ENCODE measurements around the gene SDR9C7. TPM values are rescaled to one million over a fixed set of nuclear protein-coding genes. Genes with fewer than 3 reads are reported as not detected.
"Not testable (repeated sequence)": the region's sequence is repeated elsewhere in the genome, so short reads cannot be mapped to it uniquely, and the experiment has no call there.

Gene SDR9C7
- total RNA-seq, 1 donor from 2014 or later: not detected

DNA sequence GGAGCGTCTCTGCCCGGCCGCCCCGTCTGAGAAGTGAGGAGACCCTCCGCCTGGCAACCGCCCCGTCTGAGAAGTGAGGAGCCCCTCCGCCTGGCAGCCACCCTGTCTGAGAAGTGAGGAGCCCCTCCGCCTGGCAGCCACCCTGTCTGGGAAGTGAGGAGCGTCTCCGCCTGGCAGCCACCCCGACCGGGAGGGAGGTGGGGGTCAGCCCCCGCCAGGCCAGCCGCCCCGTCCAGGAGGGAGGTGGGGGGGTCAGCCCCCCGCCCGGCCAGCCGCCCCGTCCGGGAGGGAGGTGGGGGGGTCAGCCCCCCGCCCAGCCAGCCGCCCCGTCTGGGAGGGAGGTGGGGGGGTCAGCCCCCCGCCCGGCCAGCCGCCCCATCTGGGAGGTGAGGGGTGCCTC is 29.3 kb upstream of the SDR9C7 start:
- H3K27ac Mint-ChIP-seq: not testable (repeated sequence)

DNA sequence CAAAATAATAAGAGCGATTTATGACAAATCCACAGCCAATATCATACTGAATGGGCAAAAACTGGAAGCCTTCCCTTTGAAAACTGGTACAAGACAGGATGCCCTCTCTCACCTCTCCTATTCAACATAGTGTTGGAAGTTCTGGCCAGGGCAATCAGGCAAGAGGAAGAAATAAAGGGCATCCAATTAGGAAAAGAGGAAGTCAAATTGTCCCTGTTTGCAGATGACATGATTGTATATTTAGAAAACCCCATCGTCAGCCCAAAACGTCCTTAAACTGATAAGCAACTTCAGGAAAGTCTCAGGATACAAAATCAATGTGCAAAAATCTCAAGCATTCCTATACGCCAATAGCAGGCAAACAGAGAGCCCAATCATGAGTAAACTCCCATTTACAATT is 28.0 kb upstream of the SDR9C7 start:
- H3K27ac Mint-ChIP-seq; H3K9me3 Mint-ChIP-seq; DNase-seq (ENCODE audit: low spot score); H3K27me3 Mint-ChIP-seq (ENCODE audit: low read depth); H3K36me3 Mint-ChIP-seq (ENCODE audit: low read depth); intact Hi-C loops (cut with micrococcal nuclease); H3K4me3 Mint-ChIP-seq (ENCODE audit: low read depth); H3K4me1 Mint-ChIP-seq (ENCODE audit: low read depth): not testable (repeated sequence)

More for the DNA sequence above, 29.3 kb upstream of the SDR9C7 start:
- H3K36me3 Mint-ChIP-seq (ENCODE audit: low read depth); intact Hi-C loops (cut with micrococcal nuclease); H3K4me3 Mint-ChIP-seq (ENCODE audit: low read depth); H3K9me3 Mint-ChIP-seq; H3K27me3 Mint-ChIP-seq (ENCODE audit: low read depth); DNase-seq (ENCODE audit: low spot score); H3K4me1 Mint-ChIP-seq (ENCODE audit: low read depth): not testable (repeated sequence)

DNA sequence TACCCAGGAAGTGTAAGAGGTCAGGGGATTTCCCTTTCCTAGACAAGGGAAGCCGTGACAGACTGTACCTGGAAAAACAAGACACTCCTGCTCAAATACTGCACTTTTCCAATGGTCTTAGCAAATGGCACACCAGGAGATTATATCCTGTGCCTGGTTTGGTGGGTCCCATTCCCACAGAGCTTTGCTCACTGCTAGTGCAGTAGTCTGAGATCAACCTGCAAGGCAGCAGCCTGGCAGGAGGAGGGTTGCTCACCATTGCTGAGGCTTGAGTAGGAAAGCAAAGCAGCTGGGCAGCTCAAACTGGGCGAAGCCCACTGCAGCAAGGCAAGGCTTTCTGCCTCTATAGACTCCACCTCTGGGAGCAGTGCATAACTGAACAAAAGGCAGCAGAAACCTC is 24.2 kb upstream of the SDR9C7 start:
- Mint-ChIP-seq H3K9me3 (no peaks in the 10 kb centered on the region), H3K36me3 (ENCODE audit: low read depth) (no peaks in the 10 kb centered on the region), H3K27me3 (ENCODE audit: low read depth) (peaks cover 10% of the 10 kb centered on the region), H3K27ac (no peak overlapping the region), H3K4me3 (ENCODE audit: low read depth) (no peak overlapping the region), H3K4me1 (ENCODE audit: low read depth) (no peaks in the 10 kb centered on the region)
- DNase-seq (ENCODE audit: low spot score): no peak
- intact Hi-C loops (cut with micrococcal nuclease): no loop called here

DNA sequence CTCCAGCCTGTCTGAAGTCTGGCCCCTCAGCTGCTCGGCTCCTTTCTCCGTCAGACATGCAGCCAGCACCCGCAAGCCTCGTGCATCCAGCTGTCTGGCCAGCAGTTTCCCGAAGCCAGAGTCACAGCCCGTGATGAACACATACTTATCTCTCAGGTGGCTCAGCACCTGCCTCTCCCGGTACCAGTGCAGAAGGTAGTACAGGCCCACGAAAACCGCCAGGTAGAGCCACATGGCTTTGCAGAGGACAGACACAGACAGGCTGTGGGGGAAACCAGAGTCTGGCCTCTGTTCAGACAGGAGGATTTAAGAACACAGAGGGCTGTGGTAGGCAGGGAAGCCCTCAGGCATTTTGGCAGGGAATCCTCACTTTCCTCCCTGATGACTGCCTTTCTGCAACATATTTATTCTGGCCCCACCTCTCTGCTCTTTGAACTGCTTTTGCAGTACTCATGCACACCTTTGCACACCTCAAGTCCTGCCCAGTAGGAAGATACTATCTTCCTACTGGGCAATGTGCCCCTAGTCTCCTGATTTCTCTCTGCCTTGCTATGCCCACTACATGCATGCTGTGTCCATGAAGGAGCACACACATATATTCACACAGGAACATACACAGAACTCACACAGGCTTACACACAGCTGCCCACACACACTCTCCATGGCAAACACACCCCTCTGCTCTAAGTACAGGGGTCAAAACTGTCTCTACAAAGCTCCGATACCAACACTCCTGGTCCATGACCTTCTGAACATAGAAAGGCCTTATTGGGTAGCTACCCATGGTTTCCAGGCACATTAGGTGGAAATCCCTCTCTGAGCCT is 23.2 kb upstream of the SDR9C7 start, which contains the start of gene RDH16:
Gene RDH16 (minus strand): TSS at position 380 of the 824 bp plus-strand sequence. CDS start 146 bp downstream, at position 234.
- intact Hi-C loops (cut with micrococcal nuclease): no loop called here
- H3K27me3 Mint-ChIP-seq (ENCODE audit: low read depth): peaks cover 11% of the 10 kb centered on the region
- DNase-seq (ENCODE audit: low spot score): no peak
- no peak within 1 kb of the TSS for H3K27ac Mint-ChIP-seq
- no peaks in the 10 kb centered on the region for H3K36me3 Mint-ChIP-seq (ENCODE audit: low read depth)
- no peaks in the 10 kb centered on the region for H3K4me1 Mint-ChIP-seq (ENCODE audit: low read depth)
- no peak within 1 kb of the TSS for H3K4me3 Mint-ChIP-seq (ENCODE audit: low read depth)
- H3K9me3 Mint-ChIP-seq: no peaks in the 10 kb centered on the region

DNA sequence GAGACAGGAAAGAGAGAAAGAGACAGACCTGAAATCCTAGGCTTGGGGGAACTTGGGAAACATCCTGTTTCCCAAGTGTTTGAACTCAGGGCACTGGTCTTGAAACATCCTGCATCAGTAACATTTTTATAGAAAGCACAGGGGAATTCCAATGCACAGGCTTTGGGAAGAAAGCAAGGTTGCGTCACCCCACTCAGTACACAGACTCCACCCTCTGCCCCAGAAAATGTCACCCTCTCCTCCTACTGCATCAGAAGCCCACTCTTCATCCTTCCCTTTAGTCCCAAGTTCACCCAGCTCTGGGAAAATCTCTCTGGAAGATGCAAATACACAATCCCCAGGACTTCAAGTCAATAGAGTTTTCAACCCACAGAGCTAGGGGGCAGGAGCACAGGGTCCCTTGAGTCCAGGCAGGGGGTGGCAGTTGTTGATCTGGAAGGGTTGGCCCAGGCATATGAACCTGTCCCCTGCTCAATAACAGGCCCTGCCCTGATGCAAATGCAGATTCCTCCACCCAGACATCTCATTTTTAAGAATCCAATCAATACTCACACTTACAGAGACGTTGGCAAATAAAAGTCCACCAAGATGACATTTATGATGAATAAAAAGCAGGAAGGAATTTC is 21.5 kb upstream of the SDR9C7 start:
- intact Hi-C loops (cut with micrococcal nuclease): no loop called here
- H3K9me3 Mint-ChIP-seq: no peaks in the 10 kb centered on the region
- no peaks in the 10 kb centered on the region for H3K36me3 Mint-ChIP-seq (ENCODE audit: low read depth)

DNA sequence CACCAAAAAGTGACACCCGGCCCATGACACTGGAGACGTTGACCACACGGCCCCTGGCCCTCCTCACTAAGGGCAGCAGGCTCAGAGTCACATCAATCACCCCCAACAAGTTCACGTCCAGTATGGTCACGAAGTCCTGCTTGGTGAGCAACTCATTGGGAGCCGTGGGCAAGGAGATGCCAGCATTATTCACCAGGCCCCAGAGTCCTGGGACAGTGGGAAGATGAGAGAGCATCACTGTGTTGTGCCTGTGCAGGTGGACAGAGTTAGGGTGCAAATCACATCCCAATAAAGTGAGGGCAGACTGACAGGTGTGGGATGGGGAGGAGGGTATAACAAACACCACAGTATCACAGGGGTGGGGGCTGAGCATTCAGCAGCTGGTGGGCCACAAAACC is 20.7 kb upstream of the SDR9C7 start:
- Mint-ChIP-seq H3K9me3 (no peaks in the 10 kb centered on the region), H3K36me3 (ENCODE audit: low read depth) (no peaks in the 10 kb centered on the region), H3K27ac (no peak overlapping the region), H3K4me1 (ENCODE audit: low read depth) (no peaks in the 10 kb centered on the region), H3K4me3 (ENCODE audit: low read depth) (no peak overlapping the region), H3K27me3 (ENCODE audit: low read depth) (peaks cover 7% of the 10 kb centered on the region)
- no peak for DNase-seq (ENCODE audit: low spot score)
- intact Hi-C loops (cut with micrococcal nuclease): no loop called here

More for the DNA sequence above, 21.5 kb upstream of the SDR9C7 start:
- Mint-ChIP-seq H3K4me1 (ENCODE audit: low read depth) (no peaks in the 10 kb centered on the region), H3K4me3 (ENCODE audit: low read depth) (no peak overlapping the region), H3K27me3 (ENCODE audit: low read depth) (peaks cover 7% of the 10 kb centered on the region), H3K27ac (no peak overlapping the region)
- DNase-seq (ENCODE audit: low spot score): no peak

DNA sequence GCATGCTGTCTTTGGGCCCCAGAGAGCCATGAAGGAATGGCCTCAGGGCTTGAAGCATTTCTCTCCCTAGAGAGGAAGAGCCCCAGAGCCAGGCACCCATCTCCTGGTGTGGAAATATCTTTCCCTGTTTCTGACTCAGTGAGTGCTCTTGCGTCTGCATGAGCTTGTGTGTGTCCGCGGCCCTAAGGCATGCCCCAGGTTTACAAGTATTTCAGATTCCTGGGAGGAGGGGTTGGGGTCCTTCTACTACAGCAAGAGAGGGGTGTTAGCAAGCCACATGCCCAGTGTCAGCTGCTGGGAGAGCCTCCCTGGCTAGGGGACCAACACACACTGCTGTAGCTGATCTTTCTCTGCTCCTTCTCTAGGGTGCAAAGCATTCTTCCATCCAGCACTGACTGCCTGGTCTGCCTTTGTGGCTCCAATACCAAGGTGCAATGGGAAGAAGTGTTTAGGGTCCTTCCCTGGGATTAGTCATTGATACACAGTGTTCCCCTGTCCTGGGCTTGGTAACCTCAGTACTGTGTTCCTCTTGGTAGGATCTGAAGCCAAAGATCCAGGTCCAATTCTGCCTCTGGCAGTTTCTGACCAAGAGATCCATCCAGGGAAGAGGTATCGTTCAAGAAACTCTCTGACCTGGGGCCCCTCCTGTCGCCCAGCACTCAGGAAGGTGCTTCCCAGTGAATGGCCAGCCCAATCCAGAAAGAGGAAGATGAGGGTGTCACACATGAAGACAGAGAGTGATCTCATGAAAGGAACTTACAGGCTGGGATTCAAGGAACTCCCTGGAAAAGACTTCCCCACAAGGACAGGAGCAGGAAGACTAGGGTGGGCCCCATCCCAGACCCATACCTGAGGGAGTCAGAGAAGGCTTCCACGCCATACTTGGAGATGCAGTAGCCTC is 20.1 kb upstream of the SDR9C7 start:
- Mint-ChIP-seq H3K4me1 (ENCODE audit: low read depth) (no peaks in the 10 kb centered on the region), H3K9me3 (no peaks in the 10 kb centered on the region), H3K27ac (no peak overlapping the region), H3K36me3 (ENCODE audit: low read depth) (no peaks in the 10 kb centered on the region), H3K27me3 (ENCODE audit: low read depth) (peaks cover 2% of the 10 kb centered on the region), H3K4me3 (ENCODE audit: low read depth) (no peak overlapping the region)
- no peak for DNase-seq (ENCODE audit: low spot score)
- intact Hi-C loops (cut with micrococcal nuclease): no loop called here

DNA sequence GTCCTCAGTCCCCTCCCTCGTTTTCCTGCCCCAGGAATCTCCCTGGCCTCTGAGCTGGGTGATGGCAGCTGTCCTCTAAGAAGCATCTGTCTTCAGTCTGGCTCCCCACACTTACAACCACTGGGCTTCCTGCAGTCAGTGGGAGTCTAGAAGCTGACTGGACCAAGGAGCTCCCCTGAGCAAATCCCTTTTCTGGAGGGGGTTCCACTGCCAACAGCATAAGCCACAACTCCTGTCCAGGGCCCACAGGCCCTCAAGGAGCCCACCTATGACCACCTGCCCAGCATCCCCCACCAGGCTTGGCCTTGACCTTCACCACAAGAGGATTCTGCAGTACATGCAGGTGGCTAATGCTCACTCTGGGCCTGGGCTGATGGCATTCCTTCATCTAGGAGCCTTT is 19.1 kb upstream of the SDR9C7 start:
- no peaks in the 10 kb centered on the region for H3K36me3 Mint-ChIP-seq (ENCODE audit: low read depth)
- H3K27me3 Mint-ChIP-seq (ENCODE audit: low read depth): peaks cover 1% of the 10 kb centered on the region
- no peaks in the 10 kb centered on the region for H3K9me3 Mint-ChIP-seq
- H3K27ac Mint-ChIP-seq: no peak overlapping the region
- intact Hi-C loops (cut with micrococcal nuclease): no loop called here
- H3K4me1 Mint-ChIP-seq (ENCODE audit: low read depth): no peaks in the 10 kb centered on the region
- H3K4me3 Mint-ChIP-seq (ENCODE audit: low read depth): no peak overlapping the region
- DNase-seq (ENCODE audit: low spot score): no peak

DNA sequence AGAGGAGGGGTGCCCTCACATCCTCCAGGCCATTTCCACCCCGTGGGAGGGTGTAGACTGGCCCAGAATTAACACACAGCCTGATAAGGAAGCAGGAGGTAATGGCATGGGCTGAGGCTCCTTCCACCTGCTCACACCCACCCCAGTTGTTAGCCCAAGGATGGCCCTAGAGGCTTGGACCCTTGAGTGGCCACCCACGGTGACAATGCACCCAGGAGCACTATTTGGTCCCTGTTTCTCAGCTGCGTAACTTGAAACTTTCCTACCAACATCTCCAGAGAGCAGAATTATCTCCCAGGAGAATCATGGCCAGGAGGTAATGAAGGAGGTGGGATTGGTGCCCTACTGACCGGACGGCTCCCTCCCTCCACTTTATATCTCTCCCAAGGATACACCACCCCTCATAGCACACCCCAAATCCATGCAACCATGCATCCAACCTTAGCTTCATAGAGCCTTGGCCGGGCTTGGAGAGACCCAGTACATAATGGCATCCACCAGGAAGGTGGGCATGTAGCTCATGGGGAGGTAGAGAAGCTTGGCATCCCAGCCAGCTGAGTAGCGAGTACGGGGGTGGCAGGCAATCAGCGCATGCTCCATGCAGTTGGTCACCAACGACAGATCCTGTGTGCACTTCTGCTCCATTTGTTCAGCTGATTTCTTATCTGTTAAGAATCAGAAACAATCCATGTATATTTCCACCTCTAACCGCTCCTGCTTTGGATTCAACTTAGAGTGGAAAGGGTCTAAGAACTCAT is 17.6 kb upstream of the SDR9C7 start:
- H3K27ac Mint-ChIP-seq: no peak overlapping the region
- no peak overlapping the region for H3K4me3 Mint-ChIP-seq (ENCODE audit: low read depth)
- peaks cover 7% of the 10 kb centered on the region for H3K27me3 Mint-ChIP-seq (ENCODE audit: low read depth)
- intact Hi-C loops (cut with micrococcal nuclease): no loop called here
- H3K9me3 Mint-ChIP-seq: no peaks in the 10 kb centered on the region
- no peaks in the 10 kb centered on the region for H3K36me3 Mint-ChIP-seq (ENCODE audit: low read depth)
- H3K4me1 Mint-ChIP-seq (ENCODE audit: low read depth): no peaks in the 10 kb centered on the region
- no peak for DNase-seq (ENCODE audit: low spot score)

DNA sequence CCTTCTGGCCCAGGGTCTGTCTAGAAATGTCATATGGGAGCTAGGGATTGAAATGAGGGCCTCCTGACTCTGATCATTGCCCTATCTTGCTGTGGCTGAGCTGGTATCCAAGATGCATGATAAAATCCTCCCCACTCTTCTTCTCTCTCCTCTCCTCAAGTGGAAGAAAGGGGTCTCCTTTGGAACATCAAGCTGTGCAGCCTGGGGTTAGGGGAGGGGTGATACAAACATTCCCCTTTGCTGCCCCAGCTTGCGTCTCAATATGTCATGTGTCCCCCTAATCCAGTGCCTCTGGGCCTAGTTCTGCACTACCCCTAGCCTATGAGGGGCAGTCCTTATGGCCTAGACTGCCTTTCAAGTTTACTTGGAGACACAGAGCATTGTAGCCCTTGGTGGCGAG is 14.7 kb upstream of the SDR9C7 start:
- peaks cover 26% of the 10 kb centered on the region for H3K27me3 Mint-ChIP-seq (ENCODE audit: low read depth)
- no peaks in the 10 kb centered on the region for H3K4me1 Mint-ChIP-seq (ENCODE audit: low read depth)
- no peak overlapping the region for H3K27ac Mint-ChIP-seq
- H3K4me3 Mint-ChIP-seq (ENCODE audit: low read depth): no peak overlapping the region
- DNase-seq (ENCODE audit: low spot score): no peak
- intact Hi-C loops (cut with micrococcal nuclease): no loop called here
- H3K9me3 Mint-ChIP-seq: no peaks in the 10 kb centered on the region
- H3K36me3 Mint-ChIP-seq (ENCODE audit: low read depth): no peaks in the 10 kb centered on the region

DNA sequence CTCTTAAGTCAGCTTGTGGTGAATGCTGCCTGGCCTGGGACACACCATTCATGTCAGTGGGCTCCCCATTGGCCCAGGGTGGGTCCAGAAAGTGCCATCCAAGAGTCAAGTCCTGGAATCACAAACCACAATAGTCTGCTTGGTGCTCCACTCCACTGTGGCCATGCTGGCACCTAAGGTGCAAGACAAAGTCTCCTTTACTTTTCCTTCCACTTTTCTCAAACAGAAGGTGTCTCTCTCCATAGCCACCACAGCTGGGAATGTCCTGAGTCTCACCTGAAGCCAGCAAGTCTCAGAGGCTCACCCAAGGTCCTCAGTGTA is 14.2 kb upstream of the SDR9C7 start:
- no peaks in the 10 kb centered on the region for H3K9me3 Mint-ChIP-seq
- H3K4me3 Mint-ChIP-seq (ENCODE audit: low read depth): no peak overlapping the region
- intact Hi-C loops (cut with micrococcal nuclease): no loop called here
- no peak overlapping the region for H3K27ac Mint-ChIP-seq
- H3K4me1 Mint-ChIP-seq (ENCODE audit: low read depth): no peaks in the 10 kb centered on the region
- DNase-seq (ENCODE audit: low spot score): no peak
- H3K27me3 Mint-ChIP-seq (ENCODE audit: low read depth): peaks cover 30% of the 10 kb centered on the region
- no peaks in the 10 kb centered on the region for H3K36me3 Mint-ChIP-seq (ENCODE audit: low read depth)

DNA sequence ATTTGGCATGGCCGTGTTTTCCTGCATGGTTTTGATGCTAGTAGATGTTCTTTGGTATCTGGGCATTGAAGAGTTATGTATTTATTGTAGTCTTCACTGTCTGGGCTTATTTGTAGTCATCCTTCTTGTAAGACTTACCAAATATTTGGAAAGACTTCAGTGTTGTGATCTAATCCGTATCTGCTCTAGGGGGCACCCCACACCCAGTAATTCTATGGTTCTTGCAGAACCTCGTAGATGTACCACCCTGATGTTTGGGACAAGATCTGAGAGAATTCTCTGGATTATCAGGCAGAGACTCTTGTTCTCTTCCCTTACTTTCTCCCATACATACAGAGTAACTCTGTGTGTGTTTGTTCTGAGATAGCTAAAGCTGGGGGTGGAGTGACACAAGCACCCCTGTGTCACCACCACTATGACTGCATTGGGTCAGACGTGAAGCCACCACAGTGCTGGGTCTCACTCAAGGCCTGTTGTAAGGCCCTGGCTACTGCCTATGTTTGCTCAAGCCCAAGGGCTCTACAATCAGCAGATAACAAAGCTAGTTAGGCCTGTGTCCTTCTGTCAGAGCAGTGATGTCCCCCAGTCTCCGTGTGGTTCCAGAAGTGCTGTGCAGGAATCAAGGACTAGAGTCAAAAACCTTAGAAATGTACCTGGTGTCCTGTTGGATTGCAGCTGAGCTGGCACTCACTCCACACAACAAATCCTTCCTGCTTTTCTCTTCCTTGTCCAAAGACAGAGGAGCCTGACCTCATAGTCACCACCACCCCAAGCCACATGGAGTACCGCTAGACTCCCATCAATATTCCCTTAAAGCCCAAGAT is 13.6 kb upstream of the SDR9C7 start:
- Mint-ChIP-seq H3K36me3 (ENCODE audit: low read depth) (no peaks in the 10 kb centered on the region), H3K4me1 (ENCODE audit: low read depth) (no peaks in the 10 kb centered on the region), H3K4me3 (ENCODE audit: low read depth) (no peak overlapping the region), H3K27me3 (ENCODE audit: low read depth) (peaks cover 32% of the 10 kb centered on the region), H3K27ac (no peak overlapping the region), H3K9me3 (no peaks in the 10 kb centered on the region)
- no peak for DNase-seq (ENCODE audit: low spot score)
- intact Hi-C loops (cut with micrococcal nuclease): no loop called here
